ENCODE data around the gene LRMDA.
"Not testable (repeated sequence)": the region's sequence is repeated elsewhere in the genome, so short reads cannot be mapped to it uniquely, and the experiment has no call there.

LRMDA gene

GRCh38 chr10:75508814-75509306 is 77.4 kb downstream of the LRMDA start:
- DNase-seq, result no peak
- in situ Hi-C loops (cut with HindIII; ENCODE audit: low pct_ligation_motif_present, low pct_unique_long_range_greater_than_20kb, low sequenced_read_pairs), result no loop called here

- in situ Hi-C loops (cut with HindIII; ENCODE audit: low pct_ligation_motif_present, low pct_unique_long_range_greater_than_20kb, low sequenced_read_pairs), result no loop called here
- no peak for DNase-seq
These were observed 78.3 kb downstream of the LRMDA start for GRCh38 chr10:75509706-75510105.

GRCh38 chr10:75511011-75511410 is 79.6 kb downstream of the LRMDA start:
- in situ Hi-C loops (cut with HindIII; ENCODE audit: low pct_ligation_motif_present, low pct_unique_long_range_greater_than_20kb, low sequenced_read_pairs), result no loop called here
- no peak for DNase-seq

- in situ Hi-C loops (cut with HindIII; ENCODE audit: low pct_ligation_motif_present, low pct_unique_long_range_greater_than_20kb, low sequenced_read_pairs), result no loop called here
- DNase-seq, result no peak
These were observed 80.9 kb downstream of the LRMDA start for GRCh38 chr10:75512203-75512933.

- in situ Hi-C loops (cut with HindIII; ENCODE audit: low pct_ligation_motif_present, low pct_unique_long_range_greater_than_20kb, low sequenced_read_pairs), result no loop called here
- no peak for DNase-seq
These were observed 82.0 kb downstream of the LRMDA start for GRCh38 chr10:75513292-75513885.

GRCh38 chr10:75514830-75515229 is 83.4 kb downstream of the LRMDA start:
- in situ Hi-C loops (cut with HindIII; ENCODE audit: low pct_ligation_motif_present, low pct_unique_long_range_greater_than_20kb, low sequenced_read_pairs), result no loop called here
- no peak for DNase-seq

GRCh38 chr10:75516154-75516553 is 84.7 kb downstream of the LRMDA start:
- DNase-seq; in situ Hi-C loops (cut with HindIII; ENCODE audit: low pct_ligation_motif_present, low pct_unique_long_range_greater_than_20kb, low sequenced_read_pairs): not testable (repeated sequence)

- DNase-seq; in situ Hi-C loops (cut with HindIII; ENCODE audit: low pct_ligation_motif_present, low pct_unique_long_range_greater_than_20kb, low sequenced_read_pairs): not testable (repeated sequence)
These were observed 87.8 kb downstream of the LRMDA start for GRCh38 chr10:75519213-75519612.

- DNase-seq; in situ Hi-C loops (cut with HindIII; ENCODE audit: low pct_ligation_motif_present, low pct_unique_long_range_greater_than_20kb, low sequenced_read_pairs): not testable (repeated sequence)
These were observed 89.9 kb downstream of the LRMDA start for GRCh38 chr10:75521194-75521829.

GRCh38 chr10:75525067-75525466 is 93.6 kb downstream of the LRMDA start:
- in situ Hi-C loops (cut with HindIII; ENCODE audit: low pct_ligation_motif_present, low pct_unique_long_range_greater_than_20kb, low sequenced_read_pairs), result no loop called here
- DNase-seq, result no peak

GRCh38 chr10:75525646-75526045 is 94.2 kb downstream of the LRMDA start:
- DNase-seq, result no peak
- in situ Hi-C loops (cut with HindIII; ENCODE audit: low pct_ligation_motif_present, low pct_unique_long_range_greater_than_20kb, low sequenced_read_pairs), result no loop called here

GRCh38 chr10:75527542-75527941 is 96.1 kb downstream of the LRMDA start:
- DNase-seq, result no peak
- in situ Hi-C loops (cut with HindIII; ENCODE audit: low pct_ligation_motif_present, low pct_unique_long_range_greater_than_20kb, low sequenced_read_pairs), result no loop called here

- DNase-seq, result no peak
- in situ Hi-C loops (cut with HindIII; ENCODE audit: low pct_ligation_motif_present, low pct_unique_long_range_greater_than_20kb, low sequenced_read_pairs), result no loop called here
These were observed 97.0 kb downstream of the LRMDA start for GRCh38 chr10:75528392-75528791.

GRCh38 chr10:75530299-75530698 is 98.9 kb downstream of the LRMDA start:
- peak; percentile 97 for DNase-seq
- in situ Hi-C loops (cut with HindIII; ENCODE audit: low pct_ligation_motif_present, low pct_unique_long_range_greater_than_20kb, low sequenced_read_pairs), result no loop called here

GRCh38 chr10:75531571-75532031 is 100.2 kb downstream of the LRMDA start:
- peak; percentile 54 for DNase-seq

GRCh38 chr10:75532253-75532924 is 101.0 kb downstream of the LRMDA start:
- peak; percentile 70 for DNase-seq
- in situ Hi-C loops (cut with HindIII; ENCODE audit: low pct_ligation_motif_present, low pct_unique_long_range_greater_than_20kb, low sequenced_read_pairs), result no loop called here

More at GRCh38 chr10:75531571-75532031, 100.2 kb downstream of the LRMDA start:
- in situ Hi-C loops (cut with HindIII; ENCODE audit: low pct_ligation_motif_present, low pct_unique_long_range_greater_than_20kb, low sequenced_read_pairs), result no loop called here

- DNase-seq, result no peak
- in situ Hi-C loops (cut with HindIII; ENCODE audit: low pct_ligation_motif_present, low pct_unique_long_range_greater_than_20kb, low sequenced_read_pairs), result no loop called here
These were observed 106.7 kb downstream of the LRMDA start for GRCh38 chr10:75538144-75538543.

- DNase-seq, result no peak
These were observed 107.3 kb downstream of the LRMDA start for GRCh38 chr10:75538765-75539164.

More at GRCh38 chr10:75538765-75539164, 107.3 kb downstream of the LRMDA start:
- in situ Hi-C loops (cut with HindIII; ENCODE audit: low pct_ligation_motif_present, low pct_unique_long_range_greater_than_20kb, low sequenced_read_pairs), result no loop called here

All from ACHN (cell line).